Glutamatergic neuron (in vitro differentiated cells): ENCODE data around the gene TMPRSS13. TPM values are rescaled to one million over a fixed set of nuclear protein-coding genes. Genes with fewer than 3 reads are reported as not detected.
"Not testable (repeated sequence)": the region's sequence is repeated elsewhere in the genome, so short reads cannot be mapped to it uniquely, and the experiment has no call there.

Experiments
- DNase-seq: peaks from one replicate; pipeline ENCODE4 v3.0.0; 2022
- H3K27ac Mint-ChIP-seq: one replicate; pipeline ENCODE4 v1.8.0; 2020; ENCODE audit warnings: mild to moderate bottlenecking, mixed read lengths, inconsistent platforms; ENCODE audit not compliant: unreplicated experiment
- H3K27me3 Mint-ChIP-seq: one replicate; pipeline ENCODE4 v1.8.0; 2020; ENCODE audit warnings: mild to moderate bottlenecking, moderate library complexity, mixed read lengths, inconsistent platforms; ENCODE audit not compliant: unreplicated experiment
- H3K36me3 Mint-ChIP-seq: one replicate; pipeline ENCODE4 v1.8.0; 2020; ENCODE audit warnings: mild to moderate bottlenecking, mixed read lengths, inconsistent platforms; ENCODE audit not compliant: unreplicated experiment
- H3K4me1 Mint-ChIP-seq: one replicate; pipeline ENCODE4 v1.8.0; 2020; ENCODE audit warnings: mild to moderate bottlenecking, low read depth, mixed read lengths, inconsistent platforms; ENCODE audit not compliant: unreplicated experiment
- H3K4me3 Mint-ChIP-seq: one replicate; pipeline ENCODE4 v1.8.0; 2020; ENCODE audit warnings: mild to moderate bottlenecking, mixed read lengths, inconsistent platforms; ENCODE audit not compliant: unreplicated experiment
- H3K9me3 Mint-ChIP-seq: one replicate; pipeline ENCODE4 v1.8.0; 2020; ENCODE audit warnings: mild to moderate bottlenecking, moderate library complexity, mixed read lengths, inconsistent platforms; ENCODE audit not compliant: unreplicated experiment
- CTCF ChIP-seq: fragments of 200-600 bp; sonication (generic); IDR thresholded peaks from one replicate; pipeline ENCODE4 v1.5.0; 2021; ENCODE audit not compliant: partially characterized antibody, unreplicated experiment
- long read RNA-seq: library from polyadenylated mRNA; unstranded; transcript quantifications from one replicate; pipeline ENCODE4 v2.0.0, GENCODE V29; 2020; ENCODE audit not compliant: unreplicated experiment
- total RNA-seq: library from RNA; stranded (reverse); fragmentation: NEBNext Ultra II Directional; extraction: Animal tissue kit (Norgen Biotek cat#: 25700); gene quantifications from one replicate; pipeline ENCODE4 v1.2.1, GENCODE V29; 2021; ENCODE audit not compliant: unreplicated experiment

TMPRSS13 gene
- 0.32 TPM for total RNA-seq
- long read RNA-seq = 0 reads

GRCh38 chr11:117929142-117929915 lies at the start of gene TMPRSS13:
TSS of gene TMPRSS13 (minus strand) at chr11:117929402. CDS start at chr11:117929307, 95 bp downstream.
- Mint-ChIP-seq H3K9me3 (no peaks in the 10 kb centered on the region), H3K27me3 (peaks cover 4% of the 10 kb centered on the region), H3K27ac (no peak within 1 kb of the TSS), H3K36me3 (no peaks in the 10 kb centered on the region), H3K4me1 (peaks cover 5% of the 10 kb centered on the region), H3K4me3 (no peak within 1 kb of the TSS)
- no peak for TF ChIP-seq CTCF
- DNase-seq = no peak

- H3K36me3 Mint-ChIP-seq = peaks cover 5% of the 10 kb centered on the region
Observed at GRCh38 chr11:117978991-117979390, 49.8 kb upstream of the TMPRSS13 start.

GRCh38 chr11:117978291-117978910 lies 49.2 kb upstream of the TMPRSS13 start:
- not testable (repeated sequence) for H3K36me3 Mint-ChIP-seq, H3K4me1 Mint-ChIP-seq, H3K27me3 Mint-ChIP-seq, H3K27ac Mint-ChIP-seq, H3K4me3 Mint-ChIP-seq, H3K9me3 Mint-ChIP-seq, DNase-seq

More at GRCh38 chr11:117978991-117979390, 49.8 kb upstream of the TMPRSS13 start:
- H3K4me1 Mint-ChIP-seq = no peaks in the 10 kb centered on the region
- no peak overlapping the region for H3K4me3 Mint-ChIP-seq
- H3K27ac Mint-ChIP-seq = no peak overlapping the region
- H3K9me3 Mint-ChIP-seq = no peaks in the 10 kb centered on the region
- peaks cover 3% of the 10 kb centered on the region for H3K27me3 Mint-ChIP-seq
- TF ChIP-seq CTCF = no peak
- DNase-seq = no peak

GRCh38 chr11:117977612-117978264 lies 48.5 kb upstream of the TMPRSS13 start:
- not testable (repeated sequence) for H3K27me3 Mint-ChIP-seq, H3K9me3 Mint-ChIP-seq, DNase-seq, H3K36me3 Mint-ChIP-seq, H3K27ac Mint-ChIP-seq, H3K4me1 Mint-ChIP-seq, H3K4me3 Mint-ChIP-seq

GRCh38 chr11:117977029-117977428 lies 47.8 kb upstream of the TMPRSS13 start:
- Mint-ChIP-seq H3K9me3 (no peaks in the 10 kb centered on the region), H3K4me1 (no peaks in the 10 kb centered on the region), H3K27me3 (peaks cover 3% of the 10 kb centered on the region), H3K27ac (no peak overlapping the region), H3K36me3 (peaks cover 5% of the 10 kb centered on the region), H3K4me3 (no peak overlapping the region)
- no peak for DNase-seq
- TF ChIP-seq CTCF = no peak

- no peak for DNase-seq
- no peak overlapping the region for H3K4me3 Mint-ChIP-seq
- H3K4me1 Mint-ChIP-seq = no peaks in the 10 kb centered on the region
- peaks cover 3% of the 10 kb centered on the region for H3K27me3 Mint-ChIP-seq
- no peaks in the 10 kb centered on the region for H3K9me3 Mint-ChIP-seq
- H3K27ac Mint-ChIP-seq = no peak overlapping the region
- no peak for TF ChIP-seq CTCF
- peaks cover 5% of the 10 kb centered on the region for H3K36me3 Mint-ChIP-seq
Observed at GRCh38 chr11:117976445-117976844, 47.2 kb upstream of the TMPRSS13 start.
